PC-9 (cell line): ENCODE data around the gene MAGEF1. TPM values are rescaled to one million over a fixed set of nuclear protein-coding genes. Genes with fewer than 3 reads are reported as not detected.

Experiments
- BruUV-seq: library from RNA; stranded (reverse); fragments of 400-500 nt; replicated peaks from 2 replicates; lab custom pipeline; 2021; lab: Mats Ljungman, UMichigan
- CTCF ChIA-PET: fragments of 300-600 bp; sonication (Branson Sonifier 250); formaldehyde crosslinking; loops from one replicate; lab custom pipeline; 2022; ENCODE audit warnings: antibody characterized with exemption; lab: Charles Lee
- POLR2A ChIA-PET: fragments of 300-600 bp; sonication (Branson Sonifier 250); formaldehyde crosslinking; loops from one replicate; lab custom pipeline; 2022; ENCODE audit warnings: antibody characterized with exemption; ENCODE audit not compliant: unreplicated experiment; lab: Charles Lee
- DNase-seq, 2 experiments: peaks; one replicate each; pipeline versions ENCODE4 v3.0.0 to v3.0.0-alpha.2; 2015 to 2022; ENCODE audit warnings: mixed read lengths in 1 of 2
- H2AFZ ChIP-seq: fragments of 200-600 bp; sonication (generic); 2 replicates; pipeline ENCODE4 v1.8.1; 2017; ENCODE audit warnings: antibody characterized with exemption
- H3F3A ChIP-seq: fragments of 200-600 bp; sonication (generic); 2 replicates; pipeline ENCODE4 v1.8.1; 2017; ENCODE audit warnings: antibody characterized with exemption, mild to moderate bottlenecking, low read depth; ENCODE audit not compliant: insufficient read depth
- H3K27ac ChIP-seq: fragments of 200-600 bp; sonication (generic); 2 replicates; pipeline ENCODE4 v1.6.1; 2016; ENCODE audit warnings: mixed run types
- H3K27me3 ChIP-seq: fragments of 200-600 bp; sonication (generic); 2 replicates; pipeline ENCODE4 v1.6.1; 2016; ENCODE audit warnings: low read depth, mixed run types; ENCODE audit not compliant: insufficient read depth
- H3K36me3 ChIP-seq: fragments of 200-600 bp; sonication (generic); 2 replicates; pipeline ENCODE4 v1.6.1; 2016; ENCODE audit warnings: low read depth, mixed run types
- H3K4me1 ChIP-seq: fragments of 200-600 bp; sonication (generic); replicated peaks from 2 replicates; pipeline ENCODE4 v1.6.1; 2016; ENCODE audit warnings: mixed run types; ENCODE audit not compliant: insufficient read depth
- H3K4me2 ChIP-seq: fragments of 200-600 bp; sonication (generic); 2 replicates; pipeline ENCODE4 v1.6.1; 2017; ENCODE audit warnings: mixed run types
- H3K4me3 ChIP-seq: fragments of 200-600 bp; sonication (generic); 2 replicates; pipeline ENCODE4 v1.6.1; 2016; ENCODE audit warnings: mixed run types
- H3K79me2 ChIP-seq: fragments of 200-600 bp; sonication (generic); 2 replicates; pipeline ENCODE4 v1.6.1; 2017; ENCODE audit warnings: low read depth, mixed run types
- H3K9me2 ChIP-seq: fragments of 200-600 bp; sonication (generic); 2 replicates; pipeline ENCODE4 v1.8.1; 2017; ENCODE audit warnings: mild to moderate bottlenecking; ENCODE audit not compliant: insufficient read depth
- H3K9me3 ChIP-seq: fragments of 200-600 bp; sonication (generic); 2 replicates; pipeline ENCODE4 v1.8.1; 2016; ENCODE audit warnings: low read depth; ENCODE audit not compliant: insufficient read depth
- H4K20me1 ChIP-seq: fragments of 200-600 bp; sonication (generic); 2 replicates; pipeline ENCODE4 v1.8.1; 2017; ENCODE audit not compliant: insufficient read depth
- CTCF ChIP-seq: fragments of 200-600 bp; sonication (generic); conservative IDR thresholded peaks from 2 replicates; pipeline ENCODE4 v1.6.1; 2017; ENCODE audit warnings: mixed run types, antibody characterized with exemption, mild to moderate bottlenecking, moderate library complexity
- EZH2 ChIP-seq: fragments of 200-600 bp; sonication (generic); IDR thresholded peaks from 2 replicates; pipeline ENCODE4 v1.8.0; 2017; ENCODE audit warnings: antibody characterized with exemption, low read depth
- intact Hi-C: fragments of 100-400 bp; cut with micrococcal nuclease; formaldehyde crosslinking; loops from one replicate; pipeline ENCODE4 v1.10.0; 2022; ENCODE audit not compliant: unreplicated experiment
- total RNA-seq: library from RNA; stranded (reverse); gene quantifications from 2 replicates; pipeline ENCODE4 v1.2.3, GENCODE V29; 2021

The MAGEF1 gene
- total RNA-seq, 1 experiment from 2014 or later, result 97.2 TPM

- no peak overlapping the region for H3K4me2 ChIP-seq
- no TSS peak for BruUV-seq
- no peaks in the 10 kb centered on the region for H3K9me3 ChIP-seq
- H3K9me2 ChIP-seq, result no peaks in the 10 kb centered on the region
- POLR2A ChIA-PET, result no interaction called here
- H3K4me3 ChIP-seq, result no peak overlapping the region
- peaks cover 10% of the 10 kb centered on the region; the same call in 1 of the 2 replicates for H3K4me1 ChIP-seq
- DNase-seq, result no peak
- no peak for TF ChIP-seq CTCF
- no peak for TF ChIP-seq EZH2
- H3K79me2 ChIP-seq, result no peaks in the 10 kb centered on the region
- H3K27ac ChIP-seq, result no peak overlapping the region
- intact Hi-C loops, result no loop called here
- CTCF ChIA-PET, result no interaction called here
- H3K27me3 ChIP-seq, result peaks cover 9% of the 10 kb centered on the region; the same call in 1 of the 2 replicates
- peaks cover 14% of the 10 kb centered on the region; the same call in 1 of the 2 replicates for H3F3A ChIP-seq
- no peak overlapping the region for H2AFZ ChIP-seq
- no peaks in the 10 kb centered on the region for H4K20me1 ChIP-seq
- H3K36me3 ChIP-seq, result no peaks in the 10 kb centered on the region
Measured at GRCh38 chr3:184685055-184685454, 26.8 kb downstream of the MAGEF1 start.

GRCh38 chr3:184683900-184684560 is 27.8 kb downstream of the MAGEF1 start:
- no peak overlapping the region for H2AFZ ChIP-seq
- peaks cover 9% of the 10 kb centered on the region; the same call in 1 of the 2 replicates for H3K27me3 ChIP-seq
- H3K9me2 ChIP-seq, result no peaks in the 10 kb centered on the region
- H3K79me2 ChIP-seq, result no peaks in the 10 kb centered on the region
- DNase-seq, result no peak
- intact Hi-C loops, result no loop called here
- H3K36me3 ChIP-seq, result no peaks in the 10 kb centered on the region
- H3K4me1 ChIP-seq, result peaks cover 9% of the 10 kb centered on the region; the same call in 1 of the 2 replicates
- CTCF ChIA-PET, result no interaction called here
- no peak overlapping the region for H3K4me2 ChIP-seq
- POLR2A ChIA-PET, result no interaction called here
- no peak overlapping the region for H3K4me3 ChIP-seq
- BruUV-seq, result no TSS peak
- H3K27ac ChIP-seq, result no peak overlapping the region
- H3K9me3 ChIP-seq, result no peaks in the 10 kb centered on the region
- TF ChIP-seq EZH2 (no peak), CTCF (no peak)
- H4K20me1 ChIP-seq, result no peaks in the 10 kb centered on the region
- H3F3A ChIP-seq, result peaks cover 9% of the 10 kb centered on the region; the same call in 1 of the 2 replicates

GRCh38 chr3:184683234-184683633 is 28.6 kb downstream of the MAGEF1 start:
- TF ChIP-seq CTCF (no peak), EZH2 (no peak)
- H2AFZ ChIP-seq, result no peak overlapping the region
- no peaks in the 10 kb centered on the region for H3K36me3 ChIP-seq
- no peaks in the 10 kb centered on the region for H3K79me2 ChIP-seq
- H3F3A ChIP-seq, result peaks cover 1% of the 10 kb centered on the region; the same call in 1 of the 2 replicates
- H3K4me3 ChIP-seq, result no peak overlapping the region
- no peak overlapping the region for H3K4me2 ChIP-seq
- H3K9me2 ChIP-seq, result no peaks in the 10 kb centered on the region
- POLR2A ChIA-PET, result no interaction called here
- H4K20me1 ChIP-seq, result no peaks in the 10 kb centered on the region
- H3K27me3 ChIP-seq, result peaks cover 9% of the 10 kb centered on the region; the same call in 1 of the 2 replicates
- H3K27ac ChIP-seq, result no peak overlapping the region
- peaks cover under 1% of the 10 kb centered on the region; the same call in 1 of the 2 replicates for H3K4me1 ChIP-seq
- no peaks in the 10 kb centered on the region for H3K9me3 ChIP-seq
- CTCF ChIA-PET, result no interaction called here
- DNase-seq, result no peak
- BruUV-seq, result no TSS peak
- intact Hi-C loops, result no loop called here
